Lower leg skin (tissue), 4 donors: ENCODE data around the gene HPDL. TPM values are rescaled to one million over a fixed set of nuclear protein-coding genes. Genes with fewer than 3 reads are reported as not detected.

Experiments
- DNase-seq, 2 donors: peaks; one replicate each; pipeline ENCODE4 v3.0.0-alpha.2; 2019; ENCODE audit warnings: low spot score in 2 of 2
- H3K4me3 ChIP-seq: fragments of 200-600 bp; sonication (generic); 2 replicates; pipeline ENCODE4 v1.5.1; 2017; ENCODE audit warnings: mild to moderate bottlenecking, low read depth; ENCODE audit not compliant: poor library complexity, severe bottlenecking
- CTCF ChIP-seq, 3 donors: fragments of 450-650 bp; IDR thresholded peaks; one replicate each; pipeline ENCODE4 v1.5.1; 2016; ENCODE audit warnings: antibody characterized with exemption in 3 of 3, mild to moderate bottlenecking in 3 of 3, moderate library complexity in 2 of 3
- POLR2A ChIP-seq, 2 donors: fragments of 450-650 bp; IDR thresholded peaks; one replicate each; pipeline ENCODE4 v1.6.1; 2016 to 2017; ENCODE audit warnings: antibody characterized with exemption in 2 of 2, mild to moderate bottlenecking in 1 of 2, moderate library complexity in 1 of 2
- WGBS, 2 donors: methylation state at CpG; one replicate each; pipeline ENCODE4 v1.1.5; 2018; 5-methylcytosine and 5-hydroxymethylcytosine counted together
- intact Hi-C: fragments of 100-400 bp; cut with DNase I; formaldehyde crosslinking; loops from one replicate; pipeline ENCODE4 v1.15.0; 2023; ENCODE audit warnings: low total_unique reads
- total RNA-seq, 4 donors: library from RNA; depleted of rRNA; stranded (reverse); fragments of >200 nt; gene quantifications; one replicate each; pipeline ENCODE4 v1.1.0, GENCODE V29; 2016

Gene HPDL
- total RNA-seq, 4 donors from 2014 or later, result 0.34 to 0.91 (median 0.63) TPM

- WGBS, 2 donors, result 51 to 58% methylated on average over 3 of the region's 3 CpGs
- intact Hi-C loops, result no loop called here
- DNase-seq, result no peak
- TF ChIP-seq POLR2A (IDR thresholded peaks at IDR 0.05), result no peak
- no peak for TF ChIP-seq CTCF (IDR thresholded peaks at IDR 0.05)
- no peak overlapping the region for H3K4me3 ChIP-seq
Measured at GRCh38 chr1:45375104-45376090, 48.7 kb downstream of the HPDL start.

GRCh38 chr1:45378184-45378583 lies 51.5 kb downstream of the HPDL start:
- H3K4me3 ChIP-seq, result no peak overlapping the region
- DNase-seq, result no peak
- TF ChIP-seq POLR2A (IDR thresholded peaks at IDR 0.05), result no peak
- TF ChIP-seq CTCF (IDR thresholded peaks at IDR 0.05), result no peak
- intact Hi-C loops, result no loop called here

Other genes starting within 250 kb of the HPDL start
- 1 to 10 TPM; 1.3 to 2.2 (median 1.7) TPM for gene ZSWIM5, start 120.3 kb upstream of the HPDL start, total RNA-seq
- gene TOE1, start 13.3 kb downstream of the HPDL start, total RNA-seq, result 10 to 100 TPM in 2 of 4 donors, 1 to 10 TPM in 2; 6.0 to 11.9 (median 9.6) TPM
- gene MUTYH, start 13.5 kb downstream of the HPDL start, total RNA-seq, result 10 to 100 TPM; 18.6 to 26.7 (median 24.6) TPM
- gene TESK2, start 164.3 kb downstream of the HPDL start, total RNA-seq, result 10 to 100 TPM; 16.9 to 23.8 (median 20.0) TPM
- 1 to 10 TPM in 3 of 4 donors, under 1 TPM in 1; 0.46 to 1.7 (median 1.3) TPM for gene CCDC163, start 173.2 kb downstream of the HPDL start, total RNA-seq
- 1 to 10 TPM; 1.3 to 3.8 (median 3.0) TPM for gene MMACHC, start 173.4 kb downstream of the HPDL start, total RNA-seq
- gene PRDX1, start 195.0 kb downstream of the HPDL start, total RNA-seq, result 100 to 1,000 TPM; 216 to 325 (median 281) TPM
- gene AKR1A1, start 223.9 kb downstream of the HPDL start, total RNA-seq, result 10 to 100 TPM; 42.1 to 79.2 (median 57.8) TPM